GM19467 (cell line): Measurements from ENCODE around the gene PTPRG.

ENCODE experiments used
- ATAC-seq: cut with Tn5 transposase; IDR thresholded peaks from one replicate; pipeline ENCODE4 v1.9.1; 2021; ENCODE audit warnings: mild to moderate bottlenecking, moderate library complexity; ENCODE audit not compliant: unreplicated experiment

PTPRG gene

GRCh38 chr3:62128681-62129080 is 567.3 kb downstream of the PTPRG start:
- no peak for ATAC-seq

DNA sequence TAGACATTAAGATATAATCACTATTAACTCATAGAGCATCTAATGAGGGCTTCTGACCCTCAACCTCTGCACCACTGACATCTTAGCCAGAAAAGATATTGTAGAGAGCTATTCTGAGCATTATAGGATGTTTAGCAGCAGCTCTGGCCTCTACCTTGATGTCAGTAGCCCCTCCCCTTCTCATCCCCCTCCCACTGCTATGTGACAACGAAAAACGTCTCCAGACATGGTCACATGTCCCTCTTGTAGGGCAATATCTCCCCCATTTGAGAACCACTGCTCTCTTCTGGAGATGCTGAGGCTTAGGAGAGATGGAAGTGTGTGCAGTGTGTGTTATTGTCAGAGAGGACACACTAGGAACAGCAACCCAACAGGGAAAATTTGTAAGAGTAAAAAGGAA is 569.7 kb downstream of the PTPRG start:
- ATAC-seq: no peak

DNA sequence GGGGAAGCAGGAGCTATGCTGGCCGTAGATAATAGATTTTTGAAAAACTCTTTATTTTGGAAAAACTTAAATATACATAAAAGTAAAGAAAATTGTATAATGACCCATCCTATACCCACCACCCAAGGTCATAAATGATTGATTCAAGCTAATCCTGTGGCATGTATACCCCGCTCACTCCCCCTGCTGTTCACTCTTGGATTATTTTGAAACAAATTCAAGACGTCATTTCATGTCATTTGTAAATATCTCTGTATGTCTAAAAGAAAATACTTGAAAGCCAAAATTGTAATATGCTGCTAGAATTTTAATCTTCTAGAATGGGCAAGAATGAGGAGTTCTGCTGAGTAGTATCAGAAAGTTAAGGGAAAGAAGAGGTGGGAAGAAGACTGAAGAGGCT is 570.2 kb downstream of the PTPRG start:
- no peak for ATAC-seq

DNA sequence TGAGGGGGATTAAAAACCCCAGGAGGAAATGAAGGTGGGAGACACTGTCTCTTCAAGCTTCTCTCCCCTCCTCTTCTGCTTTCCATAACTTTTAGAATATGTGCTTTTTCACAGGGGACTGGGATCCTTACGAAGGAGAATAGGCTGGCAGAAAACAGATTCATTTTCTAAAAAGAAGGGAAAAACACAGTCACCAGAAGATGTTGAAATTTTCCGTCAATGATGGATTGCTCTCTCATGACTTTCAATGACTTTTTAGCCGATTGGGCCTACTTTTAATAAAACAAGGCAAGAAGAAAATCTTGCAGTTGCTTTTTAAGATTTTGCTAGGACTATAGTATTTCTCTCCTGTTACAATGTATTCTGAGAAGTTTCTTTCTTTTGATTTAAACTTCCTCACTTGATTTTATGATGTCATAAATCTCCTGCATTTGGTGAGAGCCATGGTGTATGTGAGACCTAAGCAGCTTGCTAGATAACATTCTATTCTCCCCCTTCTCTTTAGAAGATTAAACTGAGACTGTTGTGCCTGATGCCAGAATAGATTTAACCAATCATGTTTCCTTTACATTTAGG is 570.7 kb downstream of the PTPRG start:
- no peak for ATAC-seq

DNA sequence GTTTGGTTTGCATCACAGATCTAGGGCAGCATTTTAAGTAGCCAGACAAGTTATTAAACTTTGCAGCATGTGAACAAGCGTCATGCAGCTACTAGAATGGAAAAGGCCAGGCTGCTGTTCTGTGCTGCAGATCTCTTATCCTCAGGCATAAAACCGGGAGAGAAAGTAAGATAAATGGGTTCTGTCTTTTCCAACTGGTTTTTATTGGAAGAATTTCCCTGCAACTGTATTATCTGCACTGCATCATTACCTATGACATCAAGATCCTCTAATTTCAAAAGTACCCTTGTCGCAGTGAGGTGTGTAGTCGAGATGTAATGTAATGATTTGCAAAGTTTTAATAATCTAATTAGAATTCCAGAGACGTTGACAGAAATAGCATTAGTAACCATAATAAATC is 571.6 kb downstream of the PTPRG start:
- no peak for ATAC-seq

DNA sequence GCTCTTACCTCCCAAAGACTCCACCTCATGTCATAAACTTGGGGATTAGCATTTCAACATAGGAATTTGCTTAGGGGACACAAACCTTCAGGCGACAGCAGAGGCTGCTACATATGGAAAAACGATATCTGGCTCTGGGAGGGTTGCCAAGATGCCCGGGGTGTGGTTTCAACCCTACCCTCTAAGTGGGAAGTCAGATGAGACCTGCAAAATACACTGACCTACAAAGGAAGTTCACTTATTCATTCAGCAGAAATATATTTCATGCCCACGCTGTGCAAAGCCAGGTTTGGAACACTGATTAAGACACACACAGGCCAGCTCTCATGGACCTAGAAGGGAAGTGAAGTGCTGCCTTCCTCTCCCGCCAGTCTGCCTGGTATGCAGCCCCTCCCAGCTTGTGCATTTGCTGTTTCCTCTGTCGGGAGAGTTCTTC is 572.7 kb downstream of the PTPRG start:
- no peak for ATAC-seq

DNA sequence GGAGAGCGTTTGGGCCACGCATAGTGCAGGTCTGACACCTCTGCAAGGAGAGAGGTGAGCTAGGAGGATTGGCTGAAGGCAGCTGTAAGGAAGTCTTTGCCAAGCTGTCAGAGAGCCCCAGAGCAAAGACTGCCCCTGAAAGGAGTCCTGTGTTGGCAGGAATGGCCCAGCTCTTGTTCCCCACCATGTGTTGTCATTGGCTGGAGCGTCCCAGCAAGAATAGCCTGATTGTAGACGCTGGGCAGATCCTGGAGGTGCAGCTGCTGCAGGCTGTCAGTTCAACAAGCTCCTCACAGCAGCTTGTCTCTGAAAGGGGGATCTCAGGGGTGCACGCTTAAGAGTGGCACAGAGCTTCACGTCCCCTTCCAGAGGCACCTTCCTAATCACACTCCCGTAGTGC is 574.4 kb downstream of the PTPRG start:
- no peak for ATAC-seq

- ATAC-seq: no peak
These were observed 578.6 kb downstream of the PTPRG start for GRCh38 chr3:62139957-62140356.

GRCh38 chr3:62142331-62143085 is 581.1 kb downstream of the PTPRG start:
- no peak for ATAC-seq

DNA sequence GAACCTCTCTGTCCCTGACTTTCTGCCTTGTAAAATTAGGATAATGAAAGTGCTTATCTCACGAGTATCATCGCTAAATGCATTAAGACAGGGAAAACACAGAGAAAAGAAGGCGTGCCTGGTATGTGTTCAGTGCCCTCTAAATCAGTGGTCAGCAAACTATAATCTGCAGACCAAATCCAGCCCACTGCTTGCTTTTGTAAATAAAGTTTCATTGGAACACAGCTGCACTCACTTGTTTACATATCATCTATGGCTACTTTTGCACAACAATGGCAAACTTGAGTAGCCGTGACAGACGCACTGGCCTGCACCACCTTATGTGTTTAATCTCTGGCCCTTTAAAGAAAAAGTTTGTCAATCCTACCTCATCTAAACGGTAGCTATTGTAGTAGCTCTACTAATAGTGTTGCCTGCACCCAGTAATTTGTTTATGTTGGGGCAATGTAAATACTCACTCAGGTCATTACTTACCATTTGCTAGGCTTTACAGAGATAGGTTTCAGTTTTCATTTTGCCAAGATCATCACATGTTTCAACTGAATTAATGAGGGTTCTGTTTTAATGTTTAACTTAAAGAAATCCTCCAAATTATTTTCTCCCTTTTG is 582.6 kb downstream of the PTPRG start:
- ATAC-seq: no peak

DNA sequence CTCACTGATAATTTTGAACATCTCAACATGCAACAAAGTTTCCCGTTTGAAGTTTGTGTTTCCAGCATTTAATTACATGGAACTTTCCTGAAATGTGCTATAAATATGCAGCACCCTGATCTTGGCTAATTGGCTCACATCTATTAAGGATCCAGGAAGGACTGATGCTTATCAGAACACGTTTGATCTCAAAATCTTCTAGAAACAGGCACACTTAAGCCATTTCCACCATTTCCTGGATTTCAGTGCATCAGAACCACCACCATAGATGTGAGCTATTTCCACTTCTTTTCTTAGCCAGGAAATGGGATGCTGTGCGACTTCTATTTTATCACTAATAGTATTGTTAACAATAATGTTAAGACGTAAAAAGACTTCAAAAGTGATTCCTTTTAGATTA is 583.1 kb downstream of the PTPRG start:
- ATAC-seq: no peak

DNA sequence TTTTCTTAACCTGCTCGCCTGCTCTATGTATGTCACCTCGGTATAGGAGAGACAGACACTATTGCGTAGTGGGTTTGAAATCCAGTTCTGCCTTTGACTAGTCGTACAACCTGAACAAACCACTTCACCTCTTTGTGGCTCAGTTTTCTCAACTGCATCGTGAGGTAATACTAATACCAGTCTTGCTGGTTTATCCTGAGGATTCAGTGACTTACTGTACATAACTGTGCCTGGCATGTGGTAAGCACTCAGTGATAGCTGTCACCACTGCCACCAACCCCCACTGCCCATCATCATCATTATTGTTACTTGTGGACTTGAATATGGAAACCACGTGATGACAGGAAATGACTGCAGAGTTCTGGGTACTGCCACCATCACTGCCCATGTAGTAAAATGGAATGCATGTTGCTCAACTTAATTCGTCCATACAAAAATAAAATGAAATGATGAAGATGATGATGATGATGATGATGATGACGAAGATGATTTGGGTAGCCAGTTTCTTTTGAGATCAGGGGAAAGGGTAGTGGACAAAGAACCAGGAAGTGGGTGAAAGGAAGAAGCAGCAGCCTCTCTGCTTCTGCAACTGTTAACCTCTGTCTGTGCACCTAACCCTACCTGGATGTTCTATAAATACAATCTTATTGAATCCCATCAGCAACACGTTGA is 583.9 kb downstream of the PTPRG start:
- ATAC-seq: no peak

DNA sequence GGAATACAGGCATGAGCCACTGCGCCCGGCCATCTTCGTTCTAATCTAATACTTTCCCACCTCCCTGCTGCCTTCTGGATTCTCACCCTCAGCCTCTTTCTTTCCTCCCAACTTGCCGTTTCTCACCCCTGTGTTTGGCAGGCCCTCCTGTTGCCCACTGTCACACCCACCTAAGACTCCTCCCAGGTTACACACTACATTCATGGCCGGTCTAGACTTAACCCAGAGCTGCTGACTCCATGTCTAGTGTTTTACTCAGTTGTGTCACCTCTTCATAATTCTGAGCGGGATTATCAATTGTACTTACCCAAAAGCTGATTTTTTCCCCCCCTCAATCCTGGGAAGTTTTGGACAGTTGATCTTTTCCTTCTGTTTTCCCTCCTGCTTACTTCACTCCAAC is 588.2 kb downstream of the PTPRG start:
- ATAC-seq: no peak

DNA sequence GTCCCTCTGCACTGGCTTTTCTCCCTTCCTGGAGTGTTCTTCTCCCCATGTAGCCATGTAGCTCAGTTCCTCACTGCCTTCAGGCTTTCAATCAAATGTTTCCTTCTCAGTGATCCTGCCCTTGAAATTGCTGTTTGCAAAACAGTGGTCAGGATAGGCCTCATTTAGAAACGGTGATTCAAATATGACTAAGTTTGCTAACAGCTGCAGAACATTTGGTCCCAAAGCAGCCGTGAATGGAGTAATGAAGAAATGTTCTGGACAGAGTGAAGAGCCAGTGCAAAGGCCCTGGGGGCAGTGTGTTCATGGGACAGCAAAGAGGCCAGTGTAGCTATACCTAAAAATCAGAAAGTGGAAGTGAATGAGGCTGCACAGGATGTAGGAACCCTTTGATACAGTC is 588.6 kb downstream of the PTPRG start:
- ATAC-seq: no peak

- no peak for ATAC-seq
These were observed 590.2 kb downstream of the PTPRG start for GRCh38 chr3:62151591-62151990.

DNA sequence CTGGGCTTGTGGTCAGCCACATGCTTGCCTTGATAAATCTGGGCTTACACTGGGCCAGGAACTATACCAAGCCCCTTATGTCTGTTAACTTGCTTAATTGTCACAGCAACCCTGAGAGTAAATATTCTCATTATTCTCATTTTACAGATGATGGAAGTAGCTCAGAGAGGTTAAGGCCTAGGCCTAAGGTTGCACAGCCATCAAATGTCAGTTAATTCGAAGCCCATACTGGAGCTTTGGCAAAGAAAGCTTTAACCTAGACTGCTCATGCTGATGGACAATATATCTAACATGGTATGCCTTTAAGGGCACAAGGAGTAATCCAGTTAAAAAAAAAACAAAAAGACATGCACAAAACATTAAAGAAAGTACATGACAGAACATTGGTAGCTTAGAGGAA is 591.9 kb downstream of the PTPRG start:
- no peak for ATAC-seq

- ATAC-seq: no peak
These were observed 593.2 kb downstream of the PTPRG start for GRCh38 chr3:62154457-62155148.

DNA sequence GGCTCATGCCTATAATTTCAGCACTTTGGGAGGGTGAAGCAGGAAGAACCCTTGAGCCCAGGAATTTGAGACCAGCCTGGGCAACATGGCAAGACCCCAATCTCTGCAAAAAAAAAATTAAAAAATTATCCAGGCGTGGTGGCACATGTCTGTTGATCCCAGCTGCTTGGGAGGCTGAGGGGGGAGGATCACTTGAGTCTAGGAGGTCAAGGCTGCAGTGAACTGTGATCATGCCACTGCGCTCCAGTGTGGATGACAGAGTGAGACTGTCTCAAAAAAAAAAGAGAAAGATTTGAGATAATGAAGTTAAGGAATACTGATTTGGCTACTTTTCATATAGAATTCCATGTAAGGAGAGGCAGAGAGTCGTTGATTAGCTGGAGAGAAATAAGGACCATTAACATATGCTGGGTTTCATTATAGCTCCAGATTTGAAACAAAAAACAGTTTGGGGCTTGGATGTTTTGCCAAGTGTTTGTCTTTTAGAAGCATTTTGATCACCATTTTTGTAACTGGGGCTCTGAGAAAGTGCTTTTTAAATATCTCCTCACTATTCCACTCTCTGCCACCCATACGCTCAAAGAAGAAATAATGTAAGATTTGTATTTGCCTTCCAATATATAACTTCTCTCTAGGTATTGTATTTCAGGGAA is 597.8 kb downstream of the PTPRG start:
- ATAC-seq: no peak

DNA sequence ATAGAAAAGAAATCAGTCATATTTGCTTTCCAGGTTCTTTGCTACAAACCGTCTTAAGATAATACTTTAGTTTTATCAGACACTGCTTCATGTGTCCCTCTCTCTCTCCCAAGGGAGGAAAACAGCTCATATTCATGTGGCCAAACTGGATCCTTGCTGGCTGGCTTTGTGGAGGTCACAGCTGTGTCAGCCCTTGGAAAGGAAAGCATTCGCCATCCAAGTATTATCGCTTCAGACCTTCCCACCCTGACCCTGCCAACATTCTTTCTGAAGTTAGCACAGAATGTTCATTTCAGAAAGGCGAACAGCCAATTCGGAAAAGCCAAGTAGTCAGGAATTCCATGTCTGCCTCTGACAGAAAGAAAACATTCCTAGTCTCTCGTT is 598.3 kb downstream of the PTPRG start:
- no peak for ATAC-seq

GRCh38 chr3:62161371-62161770 is 600.0 kb downstream of the PTPRG start:
- no peak for ATAC-seq

- no peak for ATAC-seq
These were observed 602.8 kb downstream of the PTPRG start for GRCh38 chr3:62164196-62164595.
